H9 (cell line): ENCODE measurements around the gene PLEK2. TPM values are rescaled to one million over a fixed set of nuclear protein-coding genes. Genes with fewer than 3 reads are reported as not detected.

Source experiments
- DNase-seq: peaks from one replicate; pipeline ENCODE4 v3.0.0-alpha.2; 2017
- H2AFZ ChIP-seq: one replicate; pipeline ENCODE4 v1.6.1; 2013; ENCODE audit warnings: mild to moderate bottlenecking, low read length, control low read depth, moderate library complexity
- H2AK5ac ChIP-seq: 2 replicates; pipeline ENCODE4 v1.6.1; 2013; ENCODE audit warnings: low read length, control low read depth, mixed read lengths; ENCODE audit not compliant: insufficient read length
- H2BK120ac ChIP-seq: one replicate; pipeline ENCODE4 v1.6.1; 2013; ENCODE audit warnings: low read depth, mild to moderate bottlenecking, low read length, control low read depth, inconsistent platforms; ENCODE audit not compliant: poor library complexity, severe bottlenecking
- H2BK12ac ChIP-seq: 2 replicates; pipeline ENCODE4 v1.6.1; 2013; ENCODE audit warnings: low read length, control low read depth, mixed read lengths, low read depth; ENCODE audit not compliant: insufficient read length
- H2BK15ac ChIP-seq: 2 replicates; pipeline ENCODE4 v1.6.1; 2013; ENCODE audit warnings: low read depth, low read length, control low read depth
- H2BK20ac ChIP-seq: one replicate; pipeline ENCODE4 v1.6.1; 2013; ENCODE audit warnings: low read depth, mild to moderate bottlenecking, low read length, control low read depth, inconsistent platforms; ENCODE audit not compliant: poor library complexity, severe bottlenecking
- H2BK5ac ChIP-seq: 2 replicates; pipeline ENCODE4 v1.6.1; 2013; ENCODE audit warnings: low read length, control low read depth, mixed read lengths; ENCODE audit not compliant: insufficient read length
- H3K14ac ChIP-seq: 2 replicates; pipeline ENCODE4 v1.6.1; 2013; ENCODE audit warnings: low read length, control low read depth; ENCODE audit not compliant: insufficient read depth
- H3K18ac ChIP-seq: 2 replicates; pipeline ENCODE4 v1.6.1; 2013; ENCODE audit warnings: low read depth, mild to moderate bottlenecking, mixed read lengths, low read length, control low read depth; ENCODE audit not compliant: insufficient read length
- H3K23ac ChIP-seq: 2 replicates; pipeline ENCODE4 v1.6.1; 2013; ENCODE audit warnings: low read length, control low read depth, mixed read lengths, low read depth; ENCODE audit not compliant: insufficient read length
- H3K23me2 ChIP-seq: 2 replicates; pipeline ENCODE4 v1.6.1; 2013; ENCODE audit warnings: low read depth, mild to moderate bottlenecking, mixed read lengths, low read length, control low read depth; ENCODE audit not compliant: insufficient read length, poor library complexity, severe bottlenecking
- H3K27ac ChIP-seq: 2 replicates; pipeline ENCODE4 v1.5.1; 2013; ENCODE audit warnings: low read length, control low read depth, mixed read lengths, low read depth; ENCODE audit not compliant: insufficient read length
- H3K27me3 ChIP-seq: 2 replicates; pipeline ENCODE4 v1.6.1; 2013; ENCODE audit warnings: low read length, control low read depth, inconsistent platforms; ENCODE audit not compliant: insufficient read depth
- H3K4ac ChIP-seq: 2 replicates; pipeline ENCODE4 v1.6.1; 2013; ENCODE audit warnings: low read depth, mild to moderate bottlenecking, control low read depth, inconsistent platforms, low read length, moderate library complexity
- H3K4me1 ChIP-seq: 2 replicates; pipeline ENCODE4 v1.6.1; 2013; ENCODE audit warnings: low read length, control low read depth, inconsistent platforms; ENCODE audit not compliant: insufficient read depth
- H3K4me2 ChIP-seq: 2 replicates; pipeline ENCODE4 v1.6.1; 2013; ENCODE audit warnings: low read length, control low read depth, mixed read lengths; ENCODE audit not compliant: insufficient read length, insufficient read depth
- H3K56ac ChIP-seq: 2 replicates; pipeline ENCODE4 v1.6.1; 2013; ENCODE audit warnings: low read depth, mild to moderate bottlenecking, mixed read lengths, low read length, control low read depth; ENCODE audit not compliant: insufficient read length
- H3K79me1 ChIP-seq: 2 replicates; pipeline ENCODE4 v1.6.1; 2013; ENCODE audit warnings: low read depth, mild to moderate bottlenecking, moderate library complexity, low read length, control low read depth, inconsistent platforms; ENCODE audit not compliant: insufficient read depth, poor library complexity, severe bottlenecking
- H3K79me2 ChIP-seq: 2 replicates; pipeline ENCODE4 v1.6.1; 2013; ENCODE audit warnings: low read length, control low read depth, inconsistent platforms; ENCODE audit not compliant: insufficient read depth
- H3K9ac ChIP-seq: 2 replicates; pipeline ENCODE4 v1.6.1; 2013; ENCODE audit warnings: low read length, control low read depth, mixed read lengths; ENCODE audit not compliant: insufficient read length; ENCODE audit errors: extremely low read depth
- H3K9me3 ChIP-seq: one replicate; pipeline ENCODE4 v1.6.1; 2013; ENCODE audit warnings: low read depth, low read length, inconsistent platforms; ENCODE audit not compliant: control insufficient read depth
- H3T11ph ChIP-seq: one replicate; pipeline ENCODE4 v1.6.1; 2013; ENCODE audit warnings: mild to moderate bottlenecking, low read length, control low read depth, inconsistent platforms
- H4K20me1 ChIP-seq: one replicate; pipeline ENCODE4 v1.6.1; 2013; ENCODE audit not compliant: control insufficient read depth, insufficient read length, insufficient read depth
- H4K5ac ChIP-seq: 2 replicates; pipeline ENCODE4 v1.6.1; 2013; ENCODE audit warnings: low read depth, mild to moderate bottlenecking, mixed read lengths, low read length, control low read depth; ENCODE audit not compliant: insufficient read length
- H4K8ac ChIP-seq: replicated peaks from 2 replicates; pipeline ENCODE4 v1.6.1; 2013; ENCODE audit warnings: low read length, control low read depth, mixed read lengths, low read depth; ENCODE audit not compliant: insufficient read length
- H4K91ac ChIP-seq: 2 replicates; pipeline ENCODE4 v1.6.1; 2013; ENCODE audit warnings: low read depth, mild to moderate bottlenecking, moderate library complexity, mixed read lengths, low read length, control low read depth; ENCODE audit not compliant: insufficient read length
- H3K27ac Mint-ChIP-seq, 3 experiments: 2 replicates in 2 of 3; 3 replicates in 1 of 3; pipeline ENCODE4 v1.8.0; 2020 to 2021; ENCODE audit warnings: mixed read lengths in 3 of 3, mild to moderate bottlenecking in 1 of 3, moderate library complexity in 1 of 3
- H3K27me3 Mint-ChIP-seq: 2 replicates; pipeline ENCODE4 v1.8.0; 2021; ENCODE audit warnings: low read depth, mild to moderate bottlenecking, moderate library complexity, mixed read lengths
- H3K36me3 Mint-ChIP-seq, 3 experiments: 2 replicates in 2 of 3; 3 replicates in 1 of 3; pipeline ENCODE4 v1.8.0; 2020 to 2021; ENCODE audit warnings: low read depth in 3 of 3, mixed read lengths in 3 of 3; ENCODE audit not compliant: insufficient read depth in 1 of 3
- H3K4me1 Mint-ChIP-seq, 2 experiments: 2 replicates each; pipeline ENCODE4 v1.8.0; 2020; ENCODE audit warnings: mixed read lengths in 2 of 2
- H3K4me3 Mint-ChIP-seq, 2 experiments: 2 replicates in 1 of 2; 3 replicates in 1 of 2; pipeline ENCODE4 v1.8.0; 2020 to 2021; ENCODE audit warnings: mild to moderate bottlenecking in 2 of 2, mixed read lengths in 2 of 2, moderate library complexity in 1 of 2
- H3K9me3 Mint-ChIP-seq, 2 experiments: 2 replicates in 1 of 2; 3 replicates in 1 of 2; pipeline ENCODE4 v1.8.0; 2020; ENCODE audit warnings: mild to moderate bottlenecking in 2 of 2, mixed read lengths in 2 of 2, moderate library complexity in 1 of 2
- WGBS: extraction: QIAGEN DNeasy Blood & Tissue Kit; methylation state at CpG from one replicate; pipeline ENCODE4 v1.1.7; 2013; ENCODE audit warnings: missing lambda C conversion rate, low lambda C conversion rate, mixed read lengths; ENCODE audit not compliant: insufficient read length; ENCODE audit errors: extremely low coverage; 5-methylcytosine and 5-hydroxymethylcytosine counted together
- total RNA-seq: library from RNA; stranded (reverse); gene quantifications from 2 replicates; pipeline ENCODE4 v1.2.1, GENCODE V29; 2021
- TF ChIP-seq, protein P1 (sequence below): fragments of 200-600 bp; sonication (generic); conservative IDR thresholded peaks from 3 replicates; pipeline ENCODE4 v1.8.0; 2021; ENCODE audit warnings: antibody characterized with exemption, mild to moderate bottlenecking

Gene PLEK2
- total RNA-seq, 1 experiment from 2014 or later: not detected

GRCh38 chr14:67385618-67386017 is 26.3 kb downstream of the PLEK2 start:
- H3K4ac ChIP-seq: no peak overlapping the region
- Mint-ChIP-seq H3K9me3 (no peaks in the 10 kb centered on the region), H3K4me3 (no peak overlapping the region), H3K27ac (no peak overlapping the region), H3K36me3 (peaks cover 10 to 49% (median 47%) of the 10 kb centered on the region in 3 experiments; a peak in 6 of 7 replicates), H3K4me1 (no peaks in the 10 kb centered on the region), H3K27me3 (no peaks in the 10 kb centered on the region)
- H2BK12ac ChIP-seq: no peak overlapping the region
- H2BK20ac ChIP-seq: no peak overlapping the region
- no peaks in the 10 kb centered on the region for H3K23me2 ChIP-seq
- no peak overlapping the region for H3K23ac ChIP-seq
- H2BK5ac ChIP-seq: no peak overlapping the region
- no peak overlapping the region for H3K9ac ChIP-seq
- no peak overlapping the region for H2BK120ac ChIP-seq
- no peak overlapping the region for H4K8ac ChIP-seq
- no peak overlapping the region for H3T11ph ChIP-seq
- WGBS: no CpG with 5 or more reads among the region's 2 CpGs
- no peaks in the 10 kb centered on the region for H3K79me2 ChIP-seq
- no peaks in the 10 kb centered on the region for H4K20me1 ChIP-seq
- no peak overlapping the region for H2AK5ac ChIP-seq
- no peak overlapping the region for H4K91ac ChIP-seq
- no peak overlapping the region for H3K27ac ChIP-seq
- H3K9me3 ChIP-seq: no peaks in the 10 kb centered on the region
- TF ChIP-seq, protein P1, sequence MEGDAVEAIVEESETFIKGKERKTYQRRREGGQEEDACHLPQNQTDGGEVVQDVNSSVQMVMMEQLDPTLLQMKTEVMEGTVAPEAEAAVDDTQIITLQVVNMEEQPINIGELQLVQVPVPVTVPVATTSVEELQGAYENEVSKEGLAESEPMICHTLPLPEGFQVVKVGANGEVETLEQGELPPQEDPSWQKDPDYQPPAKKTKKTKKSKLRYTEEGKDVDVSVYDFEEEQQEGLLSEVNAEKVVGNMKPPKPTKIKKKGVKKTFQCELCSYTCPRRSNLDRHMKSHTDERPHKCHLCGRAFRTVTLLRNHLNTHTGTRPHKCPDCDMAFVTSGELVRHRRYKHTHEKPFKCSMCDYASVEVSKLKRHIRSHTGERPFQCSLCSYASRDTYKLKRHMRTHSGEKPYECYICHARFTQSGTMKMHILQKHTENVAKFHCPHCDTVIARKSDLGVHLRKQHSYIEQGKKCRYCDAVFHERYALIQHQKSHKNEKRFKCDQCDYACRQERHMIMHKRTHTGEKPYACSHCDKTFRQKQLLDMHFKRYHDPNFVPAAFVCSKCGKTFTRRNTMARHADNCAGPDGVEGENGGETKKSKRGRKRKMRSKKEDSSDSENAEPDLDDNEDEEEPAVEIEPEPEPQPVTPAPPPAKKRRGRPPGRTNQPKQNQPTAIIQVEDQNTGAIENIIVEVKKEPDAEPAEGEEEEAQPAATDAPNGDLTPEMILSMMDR: no peak
- no peak overlapping the region for H3K4me2 ChIP-seq
- H3K56ac ChIP-seq: no peak overlapping the region
- no peaks in the 10 kb centered on the region for H3K79me1 ChIP-seq
- H3K27me3 ChIP-seq: no peaks in the 10 kb centered on the region
- no peaks in the 10 kb centered on the region for H3K4me1 ChIP-seq
- no peak overlapping the region for H4K5ac ChIP-seq
- no peak overlapping the region for H3K18ac ChIP-seq
- H2AFZ ChIP-seq: no peak overlapping the region
- no peak overlapping the region for H2BK15ac ChIP-seq
- DNase-seq: no peak
- no peak overlapping the region for H3K14ac ChIP-seq
